ENCODE measurements around the gene PTK6.
A peak's percentile ranks its signal among the peaks of the same experiment; 100 is the strongest.
"Not testable (repeated sequence)": the region's sequence is repeated elsewhere in the genome, so short reads cannot be mapped to it uniquely, and the experiment has no call there.

PTK6 gene

GRCh38 chr20:63525971-63526370 is 11.2 kb downstream of the PTK6 start:
- no peak for DNase-seq

GRCh38 chr20:63525185-63525584 is 12.0 kb downstream of the PTK6 start:
- no peak for DNase-seq

- no peak for DNase-seq
These were observed 14.1 kb downstream of the PTK6 start for GRCh38 chr20:63522981-63523611.

GRCh38 chr20:63522091-63522868 is 14.9 kb downstream of the PTK6 start:
- DNase-seq = no peak

- no peak for DNase-seq
These were observed 15.6 kb downstream of the PTK6 start for GRCh38 chr20:63521602-63522001.

- DNase-seq = no peak
These were observed 16.1 kb downstream of the PTK6 start for GRCh38 chr20:63520934-63521601.

GRCh38 chr20:63520504-63520933 is 16.7 kb downstream of the PTK6 start, which contains the start of gene PPDPF:
Gene PPDPF, plus strand, starts transcription at chr20:63520765. Its CDS starts 544 bp downstream, at chr20:63521309.
- peak; percentile 59 to 79 for DNase-seq

- peak; percentile 58 to 59 for DNase-seq
These were observed 17.3 kb downstream of the PTK6 start for GRCh38 chr20:63519668-63520503.

GRCh38 chr20:63518946-63519667 is 18.1 kb downstream of the PTK6 start:
- DNase-seq = no peak

- no peak for DNase-seq
These were observed 18.8 kb downstream of the PTK6 start for GRCh38 chr20:63518351-63518861.

- DNase-seq = no peak
These were observed 19.5 kb downstream of the PTK6 start for GRCh38 chr20:63517376-63518309.

GRCh38 chr20:63514520-63514919 is 22.7 kb downstream of the PTK6 start:
- DNase-seq = not testable (repeated sequence)

- no peak for DNase-seq
These were observed 24.0 kb downstream of the PTK6 start for GRCh38 chr20:63513207-63513606.

- no peak for DNase-seq
These were observed 28.1 kb downstream of the PTK6 start for GRCh38 chr20:63509088-63509564.

GRCh38 chr20:63508072-63508768 is 29.0 kb downstream of the PTK6 start:
- no peak for DNase-seq

- no peak for DNase-seq
These were observed 30.0 kb downstream of the PTK6 start for GRCh38 chr20:63507083-63507743.

GRCh38 chr20:63505723-63506122 is 31.5 kb downstream of the PTK6 start:
- no peak for DNase-seq

- DNase-seq = no peak
These were observed 31.9 kb downstream of the PTK6 start for GRCh38 chr20:63505281-63505680.

GRCh38 chr20:63504642-63505041 is 32.5 kb downstream of the PTK6 start:
- no peak for DNase-seq
